ENCODE measurements around the gene TMIE. TPM values are rescaled to one million over a fixed set of nuclear protein-coding genes. Genes with fewer than 3 reads are reported as not detected.

The TMIE gene
- total RNA-seq, 2 donors from 2014 or later, result not detected

DNA sequence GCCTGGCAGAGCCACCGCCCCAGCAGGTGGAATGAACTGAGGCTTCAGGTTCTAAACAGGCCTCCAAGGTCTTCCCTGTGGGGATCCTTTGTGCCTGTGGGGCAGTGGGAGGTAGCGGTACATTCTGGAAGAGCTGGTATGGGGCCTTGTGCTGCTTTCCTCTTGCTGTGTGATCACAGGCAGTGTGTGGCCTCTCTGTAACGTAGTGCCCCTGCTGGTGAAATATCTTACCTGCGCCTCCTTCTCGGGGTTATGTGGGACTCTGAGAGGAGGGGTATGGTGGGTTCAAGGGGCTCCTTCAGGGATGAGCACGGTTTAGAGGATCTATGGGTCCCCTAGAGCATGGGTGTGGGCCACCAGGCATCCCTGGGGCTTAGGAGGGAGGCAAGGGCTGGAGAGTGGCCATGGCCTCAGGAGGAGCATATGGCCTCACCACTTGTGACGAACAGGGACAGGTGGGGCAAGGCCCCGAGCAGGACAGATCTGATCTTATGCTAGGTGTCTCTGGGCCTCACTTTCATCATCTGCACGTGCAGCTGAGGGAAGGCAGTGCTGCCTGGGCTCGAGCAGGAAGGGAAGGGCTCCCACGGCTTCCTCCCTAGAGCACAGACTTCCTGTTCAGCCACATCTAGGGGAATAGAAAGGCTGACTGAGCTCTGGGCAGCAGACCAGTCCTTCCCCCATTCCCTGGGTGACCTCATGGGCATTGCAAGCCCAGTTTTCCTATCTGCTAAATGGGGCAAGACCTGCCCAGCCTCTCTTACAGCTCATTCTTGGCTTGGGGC lies 5.8 kb upstream of the TMIE start:
- H3K9me3 ChIP-seq, result no peaks in the 10 kb centered on the region
- H3K27me3 ChIP-seq (replicated peaks; ENCODE audit: insufficient read depth), result no peaks in the 10 kb centered on the region
- ATAC-seq (ENCODE audit: insufficient number of reproducible peaks, low FRiP score, low read depth) (no peak), DNase-seq (ENCODE audit: low spot score) (no peak)
- TF ChIP-seq, protein P1, sequence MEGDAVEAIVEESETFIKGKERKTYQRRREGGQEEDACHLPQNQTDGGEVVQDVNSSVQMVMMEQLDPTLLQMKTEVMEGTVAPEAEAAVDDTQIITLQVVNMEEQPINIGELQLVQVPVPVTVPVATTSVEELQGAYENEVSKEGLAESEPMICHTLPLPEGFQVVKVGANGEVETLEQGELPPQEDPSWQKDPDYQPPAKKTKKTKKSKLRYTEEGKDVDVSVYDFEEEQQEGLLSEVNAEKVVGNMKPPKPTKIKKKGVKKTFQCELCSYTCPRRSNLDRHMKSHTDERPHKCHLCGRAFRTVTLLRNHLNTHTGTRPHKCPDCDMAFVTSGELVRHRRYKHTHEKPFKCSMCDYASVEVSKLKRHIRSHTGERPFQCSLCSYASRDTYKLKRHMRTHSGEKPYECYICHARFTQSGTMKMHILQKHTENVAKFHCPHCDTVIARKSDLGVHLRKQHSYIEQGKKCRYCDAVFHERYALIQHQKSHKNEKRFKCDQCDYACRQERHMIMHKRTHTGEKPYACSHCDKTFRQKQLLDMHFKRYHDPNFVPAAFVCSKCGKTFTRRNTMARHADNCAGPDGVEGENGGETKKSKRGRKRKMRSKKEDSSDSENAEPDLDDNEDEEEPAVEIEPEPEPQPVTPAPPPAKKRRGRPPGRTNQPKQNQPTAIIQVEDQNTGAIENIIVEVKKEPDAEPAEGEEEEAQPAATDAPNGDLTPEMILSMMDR (IDR thresholded peaks at IDR 0.05), result no peak
- no peak overlapping the region for H3K4me3 ChIP-seq
- peak overlapping the region; percentile 78 to 85 for H3K27ac ChIP-seq
- H3K36me3 ChIP-seq, result no peaks in the 10 kb centered on the region
- H3K4me1 ChIP-seq (ENCODE audit: control insufficient read depth in 1 of 2, low read depth in 2 of 2), result peaks cover 51 to 73% of the 10 kb centered on the region in 2 donors

DNA sequence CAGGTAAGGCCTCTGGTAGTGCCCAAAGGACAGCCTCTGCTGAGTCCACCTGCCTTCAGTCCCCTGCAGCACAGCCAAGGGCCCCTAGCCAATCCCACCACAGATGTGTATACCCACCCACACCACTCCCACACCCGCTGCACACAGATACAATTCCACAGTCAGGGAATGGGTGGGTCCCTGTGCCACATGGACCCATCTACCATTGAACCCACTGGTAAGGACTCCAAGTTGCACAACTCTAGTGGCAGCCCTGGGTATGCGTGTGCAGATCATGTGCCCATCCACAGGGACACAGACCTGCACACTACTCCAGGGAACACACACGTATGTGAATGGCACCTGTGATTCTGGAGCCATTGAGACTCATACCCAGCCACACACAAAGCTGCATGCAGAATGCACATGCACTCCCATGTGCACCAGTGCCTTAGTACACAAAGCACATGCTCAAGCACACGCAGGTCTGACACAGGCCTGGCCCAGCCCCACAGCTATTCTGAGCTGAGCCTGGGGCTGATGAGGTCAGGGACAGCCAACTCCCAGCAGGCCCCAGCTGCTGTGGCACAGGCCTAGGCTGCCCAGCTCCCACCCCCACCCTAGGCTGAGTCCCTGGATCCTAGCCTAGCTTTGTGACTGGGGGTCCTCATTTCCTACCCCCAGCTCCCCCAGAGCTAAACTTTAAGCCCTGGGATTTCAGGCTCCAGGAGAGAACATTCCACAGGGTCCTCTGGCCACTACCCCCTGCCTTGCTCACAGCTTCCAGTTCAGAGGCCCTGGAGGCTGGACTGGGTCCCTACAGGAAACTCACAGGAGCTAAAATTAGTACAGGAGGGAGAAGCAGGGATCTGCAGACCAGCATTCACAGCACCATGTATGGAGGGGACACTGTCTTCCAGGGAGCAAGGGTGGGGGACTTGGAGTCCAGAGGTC lies 5.0 kb upstream of the TMIE start:
- ATAC-seq (ENCODE audit: insufficient number of reproducible peaks, low FRiP score, low read depth) (peak; percentile 51), DNase-seq (ENCODE audit: low spot score) (no peak)
- Histone ChIP-seq H3K27me3 (replicated peaks; ENCODE audit: insufficient read depth) (no peaks in the 10 kb centered on the region), H3K36me3 (no peaks in the 10 kb centered on the region), H3K4me1 (ENCODE audit: control insufficient read depth in 1 of 2, low read depth in 2 of 2) (peaks cover 50 to 70% of the 10 kb centered on the region in 2 donors), H3K4me3 (no peak overlapping the region), H3K9me3 (no peaks in the 10 kb centered on the region), H3K27ac (peak overlapping the region; percentile 78 to 85)
- TF ChIP-seq, protein P1 (IDR thresholded peaks at IDR 0.05), result peak; percentile 28

DNA sequence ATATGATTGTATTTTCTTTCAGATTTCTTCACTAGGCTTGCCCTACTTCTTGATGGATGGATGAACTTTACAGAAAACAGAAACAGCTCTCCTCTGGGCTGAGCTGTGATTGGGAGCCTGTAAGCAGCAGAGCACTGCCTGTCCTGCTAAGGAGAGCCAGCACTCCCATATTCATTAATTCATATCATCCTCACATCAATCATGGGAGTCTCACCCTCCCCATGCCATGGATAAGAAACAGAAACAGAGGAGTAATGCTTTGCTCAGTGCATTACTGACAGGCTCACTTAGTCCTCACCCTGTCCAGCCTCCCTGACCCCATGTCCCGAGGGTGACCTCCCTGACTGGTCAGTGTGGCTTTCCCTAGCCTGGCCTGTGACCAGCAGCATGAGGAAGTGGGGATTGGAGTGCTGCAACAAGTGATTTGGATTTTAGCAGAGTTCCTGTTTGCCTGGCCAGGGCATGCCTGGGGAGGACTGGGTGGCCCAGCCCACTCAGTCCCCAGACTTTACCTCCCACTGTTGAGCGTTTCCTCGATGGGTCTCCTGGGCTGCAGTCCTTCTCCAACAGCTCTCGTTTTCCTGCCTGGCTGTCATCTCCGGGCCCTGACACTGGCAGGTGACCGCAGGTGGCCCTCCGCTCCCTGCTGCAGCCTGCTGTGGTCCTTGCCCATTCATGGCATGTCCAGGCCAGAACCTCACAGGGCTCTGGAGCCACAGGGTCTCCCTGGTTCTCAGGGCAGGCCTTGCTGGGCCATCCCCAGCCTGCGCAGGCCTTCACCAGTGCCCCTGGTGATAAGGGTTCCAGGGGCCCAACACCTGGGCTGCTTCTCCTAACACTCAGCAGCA lies 1.3 kb upstream of the TMIE start:
- no peak for DNase-seq (ENCODE audit: low spot score)
- H3K4me3 ChIP-seq, result no peak overlapping the region
- TF ChIP-seq, protein P1 (IDR thresholded peaks at IDR 0.05), result no peak
- no peak for ATAC-seq (ENCODE audit: insufficient number of reproducible peaks, low FRiP score, low read depth)
- no peak overlapping the region for H3K27ac ChIP-seq
- H3K9me3 ChIP-seq, result no peaks in the 10 kb centered on the region
- no peaks in the 10 kb centered on the region for H3K27me3 ChIP-seq (replicated peaks; ENCODE audit: insufficient read depth)
- peaks cover 36 to 49% of the 10 kb centered on the region in 2 donors for H3K4me1 ChIP-seq (ENCODE audit: control insufficient read depth in 1 of 2, low read depth in 2 of 2)
- H3K36me3 ChIP-seq, result no peaks in the 10 kb centered on the region

DNA sequence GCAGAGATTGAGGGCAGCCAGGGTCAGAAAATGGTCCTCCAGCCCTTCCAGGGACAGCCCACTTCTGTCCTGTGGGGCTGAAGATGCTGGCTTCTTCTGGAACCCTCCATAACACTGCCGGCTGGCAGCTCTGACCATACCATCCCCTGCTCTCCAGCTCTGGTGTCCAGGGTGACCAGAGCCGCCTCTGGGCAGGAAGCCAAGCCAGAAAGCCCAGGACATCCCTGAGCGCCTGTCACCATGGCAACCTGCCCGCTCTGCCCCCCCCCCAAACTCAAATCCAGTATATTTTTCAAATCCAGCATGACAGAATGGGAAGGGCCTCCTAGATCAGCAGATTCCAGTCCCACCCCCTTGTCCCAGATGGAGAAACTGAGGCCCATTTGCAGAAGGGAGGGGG lies 420 bp upstream of the TMIE start:
- H3K36me3 ChIP-seq, result no peaks in the 10 kb centered on the region
- DNase-seq (ENCODE audit: low spot score), result no peak
- ATAC-seq (ENCODE audit: insufficient number of reproducible peaks, low FRiP score, low read depth), result no peak
- no peaks in the 10 kb centered on the region for H3K9me3 ChIP-seq
- peak overlapping the region; percentile 75 for H3K4me3 ChIP-seq
- H3K27me3 ChIP-seq (replicated peaks; ENCODE audit: insufficient read depth), result no peaks in the 10 kb centered on the region
- H3K27ac ChIP-seq, result no peak overlapping the region
- peaks cover 27 to 40% of the 10 kb centered on the region in 2 donors for H3K4me1 ChIP-seq (ENCODE audit: control insufficient read depth in 1 of 2, low read depth in 2 of 2)
- TF ChIP-seq, protein P1 (IDR thresholded peaks at IDR 0.05), result no peak
